Measurements from ENCODE around the gene RFLNA. TPM values are rescaled to one million over a fixed set of nuclear protein-coding genes. Genes with fewer than 3 reads are reported as not detected.

Gene RFLNA
- total RNA-seq, 1 donor from 2014 or later, result 36.9 TPM

GRCh38 chr12:124315372-124316044 lies 20.6 kb downstream of the RFLNA start:
- H3K4me1 Mint-ChIP-seq (ENCODE audit: low read depth, unreplicated experiment), result peaks cover 20% of the 10 kb centered on the region
- TF ChIP-seq CTCF (IDR thresholded peaks at IDR 0.05; ENCODE audit: partially characterized antibody, unreplicated experiment), result no peak
- no peak for DNase-seq
- H3K36me3 Mint-ChIP-seq (ENCODE audit: unreplicated experiment), result peaks cover 5% of the 10 kb centered on the region
- no peak overlapping the region for H3K27ac Mint-ChIP-seq (ENCODE audit: unreplicated experiment)
- H3K27me3 Mint-ChIP-seq (ENCODE audit: unreplicated experiment), result peaks cover 10% of the 10 kb centered on the region
- no peak overlapping the region for H3K4me3 Mint-ChIP-seq (ENCODE audit: unreplicated experiment)
- H3K9me3 Mint-ChIP-seq (ENCODE audit: unreplicated experiment), result peaks cover 21% of the 10 kb centered on the region

DNA sequence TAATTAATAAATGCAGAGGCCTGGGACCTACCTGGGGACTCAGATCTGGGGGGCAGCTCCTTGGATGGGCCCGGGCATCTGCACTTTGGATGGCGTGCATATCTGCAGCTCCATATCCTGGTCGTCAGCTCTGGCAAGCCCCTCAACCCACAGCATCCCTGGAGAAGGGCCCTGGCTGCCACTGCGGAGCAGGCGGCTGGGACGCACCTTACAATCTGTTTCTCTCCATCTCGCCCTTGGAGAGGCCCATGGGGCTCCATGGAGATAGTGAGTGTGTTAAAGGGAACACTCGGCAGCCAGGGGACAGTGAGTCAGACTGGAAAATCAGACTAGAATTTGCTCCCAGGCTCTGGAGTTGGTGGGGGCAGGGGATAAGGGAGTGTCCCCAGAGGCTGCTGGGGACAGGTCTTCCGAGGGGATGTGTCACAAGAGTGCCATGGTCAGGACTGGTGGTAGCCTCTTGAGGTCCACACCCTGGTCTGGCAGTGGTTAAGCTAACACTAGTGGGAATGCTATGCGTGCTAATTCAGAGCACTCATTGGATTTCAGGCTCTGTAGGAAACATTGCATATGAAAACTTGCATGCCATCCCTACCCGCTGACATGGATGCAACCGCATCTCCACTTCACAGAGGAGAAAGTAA lies 21.5 kb downstream of the RFLNA start:
- H3K9me3 Mint-ChIP-seq (ENCODE audit: unreplicated experiment), result peaks cover 21% of the 10 kb centered on the region
- H3K4me3 Mint-ChIP-seq (ENCODE audit: unreplicated experiment), result no peak overlapping the region
- H3K4me1 Mint-ChIP-seq (ENCODE audit: low read depth, unreplicated experiment), result peaks cover 20% of the 10 kb centered on the region
- H3K27ac Mint-ChIP-seq (ENCODE audit: unreplicated experiment), result peak overlapping the region; percentile 43
- TF ChIP-seq CTCF (IDR thresholded peaks at IDR 0.05; ENCODE audit: partially characterized antibody, unreplicated experiment), result no peak
- no peak for DNase-seq
- H3K27me3 Mint-ChIP-seq (ENCODE audit: unreplicated experiment), result peaks cover 14% of the 10 kb centered on the region
- peaks cover 5% of the 10 kb centered on the region for H3K36me3 Mint-ChIP-seq (ENCODE audit: unreplicated experiment)

- DNase-seq, result no peak
- Mint-ChIP-seq H3K4me3 (ENCODE audit: unreplicated experiment) (no peak overlapping the region), H3K36me3 (ENCODE audit: unreplicated experiment) (peaks cover 5% of the 10 kb centered on the region), H3K4me1 (ENCODE audit: low read depth, unreplicated experiment) (peaks cover 20% of the 10 kb centered on the region), H3K27me3 (ENCODE audit: unreplicated experiment) (peaks cover 14% of the 10 kb centered on the region), H3K27ac (ENCODE audit: unreplicated experiment) (no peak overlapping the region), H3K9me3 (ENCODE audit: unreplicated experiment) (peaks cover 21% of the 10 kb centered on the region)
- TF ChIP-seq CTCF (IDR thresholded peaks at IDR 0.05; ENCODE audit: partially characterized antibody, unreplicated experiment), result no peak
These were observed 22.5 kb downstream of the RFLNA start for GRCh38 chr12:124317400-124317799.

DNA sequence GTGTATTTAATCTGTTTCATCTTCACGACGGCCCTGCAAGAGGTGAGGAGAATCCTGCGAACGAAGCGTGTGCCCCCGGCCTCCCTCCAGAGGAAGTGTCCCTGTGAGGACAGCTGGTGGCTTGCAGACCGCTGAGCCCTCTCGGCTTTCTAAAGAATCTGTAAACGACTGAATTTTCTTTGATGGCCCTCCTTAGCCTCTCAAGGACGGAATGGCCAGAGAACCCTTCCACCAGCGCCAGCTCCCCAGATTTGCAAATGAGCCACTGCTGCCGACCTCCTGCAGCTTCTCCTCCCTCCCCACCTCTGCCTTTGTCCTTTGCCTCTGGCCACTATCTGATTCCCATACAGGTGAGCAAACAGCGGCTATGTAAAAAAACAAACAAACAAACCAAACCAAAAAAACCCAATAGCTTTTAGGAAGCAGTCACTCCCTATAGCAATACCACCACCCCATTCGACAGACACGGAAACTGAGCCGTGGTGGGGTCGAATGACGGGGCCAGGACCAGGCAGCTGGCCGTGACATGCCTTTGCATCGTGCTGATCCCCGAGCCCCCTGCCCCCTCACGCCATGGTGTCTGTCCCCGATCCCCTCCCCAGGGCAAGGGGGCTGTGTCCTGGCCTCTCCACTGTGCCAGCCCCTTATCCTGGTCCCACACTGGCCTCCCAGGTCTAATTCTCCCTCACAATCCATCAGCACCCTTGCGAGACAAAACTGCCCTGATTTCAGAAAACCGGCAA lies 23.6 kb downstream of the RFLNA start:
- peak overlapping the region; percentile 21 for H3K27ac Mint-ChIP-seq (ENCODE audit: unreplicated experiment)
- DNase-seq, result no peak
- H3K4me1 Mint-ChIP-seq (ENCODE audit: low read depth, unreplicated experiment), result peaks cover 20% of the 10 kb centered on the region
- H3K36me3 Mint-ChIP-seq (ENCODE audit: unreplicated experiment), result peaks cover 6% of the 10 kb centered on the region
- no peak for TF ChIP-seq CTCF (IDR thresholded peaks at IDR 0.05; ENCODE audit: partially characterized antibody, unreplicated experiment)
- H3K27me3 Mint-ChIP-seq (ENCODE audit: unreplicated experiment), result peaks cover 12% of the 10 kb centered on the region
- no peak overlapping the region for H3K4me3 Mint-ChIP-seq (ENCODE audit: unreplicated experiment)
- peaks cover 22% of the 10 kb centered on the region for H3K9me3 Mint-ChIP-seq (ENCODE audit: unreplicated experiment)

All from glutamatergic neuron (in vitro differentiated cells).